GM19468 (cell line): Measurements from ENCODE around the gene HABP2.

Source experiments
- ATAC-seq: cut with Tn5 transposase; IDR thresholded peaks from one replicate; pipeline ENCODE4 v1.9.1; 2021; ENCODE audit warnings: mild to moderate bottlenecking, moderate library complexity, moderate number of reproducible peaks; ENCODE audit not compliant: unreplicated experiment; ENCODE audit errors: extremely low read depth

HABP2 gene

DNA sequence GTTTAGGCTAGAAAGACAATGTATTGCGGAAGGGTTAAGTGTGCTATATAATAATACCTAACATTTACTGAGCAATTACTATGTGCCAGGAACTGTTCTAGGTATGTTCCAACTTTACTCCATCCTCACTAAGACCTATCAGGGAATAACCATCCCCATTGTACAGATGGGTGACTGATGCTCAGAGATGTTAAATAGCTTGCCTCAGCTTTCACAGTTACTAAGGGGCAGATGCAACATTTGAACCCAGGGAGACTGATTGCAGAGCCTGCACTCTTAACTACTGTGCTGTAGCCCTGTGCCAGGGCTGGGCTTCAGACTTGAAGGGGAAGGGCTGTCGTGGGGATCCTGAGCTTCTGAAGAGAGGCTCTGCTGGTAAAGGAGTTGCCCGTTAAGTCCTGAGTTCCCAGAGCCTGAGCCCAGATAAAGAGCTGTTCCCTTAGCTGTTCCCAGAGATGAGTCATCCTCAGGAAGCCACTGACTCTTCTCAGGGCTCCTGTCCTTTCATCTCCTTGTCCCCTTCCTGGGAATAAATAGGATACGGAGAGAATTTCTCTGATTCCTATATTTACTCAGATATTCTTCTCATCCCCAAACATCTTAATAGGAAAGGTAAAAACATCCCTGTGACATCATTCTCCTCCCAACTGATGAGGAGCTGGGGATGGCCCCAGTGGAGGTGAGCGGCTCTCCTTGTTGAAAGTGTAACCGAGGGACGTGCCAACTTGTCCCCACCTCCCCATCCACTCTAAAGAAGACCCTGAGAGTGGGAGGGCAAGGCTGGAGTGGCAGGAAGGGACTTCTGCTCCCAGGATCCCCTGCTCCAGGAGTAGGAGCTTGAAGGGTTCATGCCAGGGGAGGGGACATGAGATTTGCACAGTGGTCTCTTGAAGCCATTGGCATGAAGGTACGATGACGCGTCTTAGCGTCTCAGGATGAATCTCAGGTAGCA lies 28.0 kb upstream of the HABP2 start:
- no peak for ATAC-seq

DNA sequence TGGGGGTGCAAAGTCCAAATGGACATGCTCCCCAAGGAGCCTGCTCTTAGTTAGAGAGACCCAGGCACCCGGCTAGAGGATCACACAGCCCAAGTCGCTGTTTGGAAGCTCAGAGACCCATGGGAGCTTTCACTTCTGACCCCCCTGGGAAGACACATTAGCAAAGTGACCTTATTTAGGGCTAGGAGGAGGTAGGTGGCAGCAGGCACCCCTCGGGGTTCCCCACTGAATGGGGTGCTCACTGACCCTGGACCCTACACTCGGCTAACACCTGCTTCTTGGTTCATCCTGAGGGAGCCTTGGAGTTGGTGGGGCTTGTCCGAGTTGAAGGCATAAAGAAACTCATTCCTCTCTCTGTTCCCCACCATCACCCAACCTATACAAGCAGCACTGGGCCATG lies 27.1 kb upstream of the HABP2 start:
- ATAC-seq: no peak

DNA sequence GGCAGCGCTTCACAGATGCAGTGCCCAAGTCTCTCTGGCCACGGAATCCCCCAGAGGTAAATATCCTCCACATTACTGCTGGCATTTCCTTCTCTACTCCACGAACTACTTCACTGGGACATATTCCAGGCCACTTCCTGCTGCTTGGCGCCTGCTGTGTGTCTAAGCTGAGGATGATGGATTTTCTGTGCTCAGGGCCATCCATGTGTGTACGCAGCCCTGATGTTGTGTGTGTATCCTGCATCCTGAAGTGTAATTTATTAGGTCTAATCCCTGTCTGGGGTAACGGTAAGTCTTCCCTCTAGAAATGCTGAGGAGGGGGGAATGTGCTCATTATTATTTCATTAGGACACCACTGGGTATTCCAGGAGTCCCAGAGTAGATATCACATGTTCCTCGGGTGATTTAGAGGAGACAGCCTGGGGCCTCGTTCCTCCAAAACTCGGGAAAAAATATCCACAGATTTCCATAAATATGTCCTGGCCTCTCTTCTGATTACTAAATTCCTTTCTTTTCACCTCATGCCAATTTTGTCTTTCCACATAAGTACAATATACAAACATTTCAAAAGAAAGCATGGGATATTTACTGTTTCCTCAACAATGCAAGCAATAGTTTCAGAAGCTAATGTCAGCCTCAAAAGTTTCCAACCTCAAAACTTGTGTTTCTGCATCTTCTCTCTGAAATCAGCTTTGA lies 25.5 kb upstream of the HABP2 start:
- no peak for ATAC-seq

DNA sequence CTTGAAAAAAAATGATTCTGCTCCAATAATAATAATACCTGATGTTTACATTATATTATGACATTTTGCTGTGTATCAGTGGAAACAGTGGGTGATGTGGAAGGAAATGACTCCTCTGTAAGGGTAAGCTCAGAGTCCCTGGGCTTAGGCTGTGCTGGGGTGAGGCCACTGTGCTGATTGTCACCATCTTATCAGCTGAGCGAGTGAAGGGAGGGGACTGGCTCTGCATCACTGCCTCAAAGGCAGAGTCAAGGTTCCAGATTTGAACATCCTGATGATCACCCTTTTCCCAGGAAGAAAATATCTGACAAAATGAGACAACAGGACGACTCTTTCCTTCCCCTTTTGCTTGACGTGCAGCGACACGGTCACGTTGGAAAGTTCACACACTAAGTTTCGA lies 24.0 kb upstream of the HABP2 start:
- no peak for ATAC-seq

DNA sequence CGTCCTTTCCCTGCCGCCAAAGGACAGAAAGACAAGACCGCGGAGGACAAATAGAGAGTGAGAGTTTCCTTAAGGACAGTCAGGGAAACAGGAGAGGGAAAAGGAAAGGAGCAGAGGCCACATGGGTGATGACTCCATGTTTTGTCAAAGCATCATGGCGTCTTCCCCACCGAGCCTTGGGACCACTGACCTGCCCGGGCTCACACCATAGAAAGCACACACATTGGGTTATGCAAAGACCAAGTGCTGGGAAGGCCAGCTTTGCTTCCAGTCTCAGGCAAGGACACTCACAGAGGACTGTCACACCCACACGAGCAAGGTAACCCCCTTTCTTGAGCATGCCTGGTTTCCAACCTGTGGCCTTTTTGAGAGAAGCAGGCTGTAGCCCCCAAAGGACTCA lies 23.3 kb upstream of the HABP2 start:
- no peak for ATAC-seq

DNA sequence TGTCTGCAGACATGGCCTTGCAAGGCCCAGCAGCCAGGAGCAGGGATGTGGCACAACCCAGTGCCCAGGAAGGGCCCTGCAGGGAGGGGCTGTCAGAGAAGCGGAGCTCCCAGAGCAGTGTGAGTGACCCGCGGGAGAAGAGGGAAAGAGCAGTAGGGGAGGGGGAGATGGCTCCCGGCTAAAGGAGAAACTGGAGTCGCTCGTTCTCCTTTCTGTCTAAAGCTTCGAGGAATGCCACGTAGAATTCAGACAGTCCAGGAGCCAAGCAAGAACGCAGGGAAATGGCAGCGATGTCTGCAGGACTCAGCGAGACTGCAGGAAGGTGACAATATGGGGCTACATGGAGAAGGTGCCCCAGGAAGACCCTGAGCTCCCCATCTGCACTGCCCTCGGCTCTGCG lies 22.4 kb upstream of the HABP2 start:
- ATAC-seq: no peak

DNA sequence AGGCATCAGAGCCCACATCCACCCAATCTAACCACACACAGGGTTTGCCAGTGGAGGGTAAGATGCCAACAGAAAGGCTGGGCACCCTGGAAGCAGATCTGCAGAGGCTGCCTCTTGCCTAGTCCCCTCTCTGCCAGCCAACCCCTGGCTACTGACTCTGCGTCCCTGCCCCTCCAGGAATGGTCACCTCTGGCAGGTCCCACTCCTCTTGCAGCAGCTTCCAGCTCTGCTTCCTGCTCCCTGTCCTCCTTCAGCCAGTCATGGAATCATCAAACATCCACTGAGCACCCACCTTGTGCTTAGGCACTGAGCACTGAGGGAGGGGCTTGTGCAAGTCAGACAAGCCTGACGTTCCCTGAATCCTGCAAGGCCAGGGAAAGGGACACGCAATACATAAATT lies 20.1 kb upstream of the HABP2 start:
- ATAC-seq: no peak

DNA sequence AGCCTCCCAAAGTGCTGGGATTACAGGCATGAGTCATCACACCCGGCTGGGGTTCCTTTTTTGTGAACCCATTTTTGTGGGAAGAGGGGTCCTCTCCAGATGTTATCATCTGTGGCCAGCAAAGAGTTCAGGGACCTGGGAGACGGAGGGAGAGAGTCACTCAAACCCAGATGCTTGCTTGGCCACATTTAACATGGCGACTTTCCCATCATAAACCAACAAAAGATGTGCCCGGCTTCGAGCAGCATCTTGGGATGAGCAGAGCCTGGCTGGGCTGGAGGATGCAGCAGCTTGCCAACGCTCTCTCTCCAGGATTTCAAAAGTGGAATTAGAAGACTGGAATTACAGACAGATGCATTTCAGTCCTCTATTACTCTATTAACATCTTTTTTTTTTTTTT lies 19.1 kb upstream of the HABP2 start:
- ATAC-seq: no peak

DNA sequence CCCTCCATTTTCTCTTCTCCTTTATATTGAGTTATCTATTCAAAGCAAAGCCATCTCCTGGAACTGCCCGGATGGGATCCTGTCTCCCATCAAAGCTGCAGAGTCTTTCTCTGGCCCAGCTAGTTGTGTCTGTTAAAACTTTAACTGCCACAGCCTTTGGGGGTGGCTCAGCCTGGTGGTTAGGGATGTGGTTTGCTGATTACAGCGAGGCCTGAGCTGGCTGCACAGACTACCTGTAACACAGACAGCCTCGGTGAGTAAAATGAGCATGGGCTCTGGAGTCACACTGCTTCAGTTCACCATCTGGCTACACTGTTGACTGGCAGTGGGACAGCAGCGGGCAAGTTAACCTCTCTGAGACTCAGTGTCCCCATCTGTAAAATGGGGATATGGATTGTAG lies 18.4 kb upstream of the HABP2 start:
- ATAC-seq: no peak

DNA sequence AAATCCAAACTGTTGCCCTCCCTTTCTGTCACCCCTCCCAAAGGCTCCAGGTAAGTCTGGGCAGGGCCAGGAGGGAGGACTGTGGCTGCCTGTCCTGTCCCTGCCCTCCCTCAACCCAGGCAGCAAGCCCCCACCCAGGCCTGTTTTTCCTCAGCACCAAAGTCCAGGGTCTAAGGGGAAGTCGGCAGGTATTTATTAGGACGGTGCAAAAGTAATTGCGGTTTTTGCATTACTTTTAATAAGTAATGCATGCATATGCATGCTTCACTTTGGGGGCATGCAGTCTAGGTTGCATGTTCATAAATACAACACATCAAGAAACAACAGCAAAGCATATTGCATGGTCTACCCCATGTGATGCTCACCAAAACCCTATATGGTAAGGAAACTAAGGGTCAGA lies 15.2 kb upstream of the HABP2 start:
- no peak for ATAC-seq

DNA sequence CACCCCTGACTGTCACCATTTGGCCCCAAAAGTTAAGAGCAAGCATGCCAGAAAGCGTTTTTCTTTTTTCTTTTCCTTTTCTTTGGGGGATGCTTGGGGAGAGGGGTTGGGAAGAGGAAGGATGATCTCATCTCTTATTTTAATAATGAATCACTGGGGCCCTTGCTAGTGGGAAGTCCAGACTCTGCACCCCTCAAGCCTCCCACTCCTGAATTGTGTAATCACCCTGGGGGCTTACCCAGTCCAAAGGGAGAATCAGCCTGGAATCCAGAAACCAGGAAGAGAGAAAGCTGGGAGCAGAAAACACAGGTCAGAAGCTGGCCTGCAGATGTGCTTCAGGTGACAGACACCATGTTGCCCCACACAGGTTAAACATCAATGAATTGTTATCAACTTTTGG lies 14.7 kb upstream of the HABP2 start:
- ATAC-seq: no peak

DNA sequence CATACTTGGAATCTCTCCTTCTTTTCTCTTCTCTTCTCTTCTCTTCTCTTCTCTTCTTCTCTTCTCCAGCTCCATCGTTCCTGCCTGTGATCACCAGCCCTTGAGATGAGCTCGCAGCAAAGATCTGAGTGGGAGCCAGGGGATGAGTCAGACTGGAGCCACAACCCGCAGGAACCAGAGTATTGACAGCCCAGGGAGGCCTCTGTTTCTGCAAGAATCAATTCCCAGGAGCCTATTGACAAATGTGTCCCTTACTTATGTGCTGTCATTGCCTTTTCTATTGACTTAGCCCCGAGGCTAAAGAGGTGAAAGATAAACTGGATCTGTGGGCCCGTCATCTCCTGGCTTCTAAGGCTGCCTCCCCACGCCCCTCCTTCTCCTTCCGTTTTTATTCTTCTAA lies 13.1 kb upstream of the HABP2 start:
- no peak for ATAC-seq

DNA sequence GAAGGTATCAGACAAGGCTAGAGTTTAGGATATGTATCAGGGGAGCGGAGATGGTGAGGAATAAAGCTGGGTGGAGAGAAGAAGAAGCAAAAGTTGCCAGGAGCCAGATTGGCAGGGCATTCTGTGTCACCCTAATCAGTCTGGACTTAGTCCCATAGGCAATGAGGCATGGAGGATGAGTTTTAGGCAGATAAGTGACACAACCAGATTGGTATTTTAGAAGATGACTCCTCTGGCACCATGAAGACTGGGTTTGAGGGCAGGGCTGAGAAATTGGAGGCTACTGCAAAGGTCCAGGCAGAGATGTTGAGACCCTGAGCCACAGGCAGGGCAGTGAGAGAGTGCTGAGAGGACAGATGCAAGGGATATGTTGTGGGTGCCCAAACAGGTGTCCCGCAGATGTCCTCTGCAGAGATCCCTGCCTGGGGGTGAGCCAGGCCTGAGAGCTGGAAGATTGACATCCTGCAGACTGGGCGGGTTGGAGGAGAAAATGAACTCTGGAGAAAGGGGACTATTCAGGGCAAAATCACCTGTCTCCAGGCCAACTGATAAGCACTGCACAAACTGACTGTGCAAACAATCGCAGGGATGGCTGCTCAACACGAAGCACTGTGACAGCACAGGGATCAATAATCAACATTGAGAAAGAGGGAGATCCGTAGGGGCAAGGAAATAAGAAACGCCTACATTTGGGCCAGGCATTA lies 11.9 kb upstream of the HABP2 start:
- ATAC-seq: no peak

DNA sequence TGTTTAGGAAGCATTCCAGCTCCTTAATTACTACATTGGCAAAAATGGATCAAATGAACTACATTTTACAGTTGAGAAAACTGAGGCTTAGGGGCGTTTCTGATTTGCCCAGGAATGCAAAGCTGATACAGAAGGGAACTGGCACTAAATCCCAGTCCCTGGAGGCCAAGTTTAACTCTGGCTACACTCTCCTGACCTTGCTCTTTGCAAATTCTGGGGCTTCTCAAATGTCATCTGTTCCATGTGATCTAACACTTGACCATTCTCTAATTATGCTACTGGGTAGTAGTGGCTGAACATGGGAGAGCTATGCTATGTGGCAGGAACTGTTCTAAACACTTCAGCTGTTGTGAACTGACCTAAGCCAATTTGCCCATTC lies 11.3 kb upstream of the HABP2 start:
- ATAC-seq: no peak

DNA sequence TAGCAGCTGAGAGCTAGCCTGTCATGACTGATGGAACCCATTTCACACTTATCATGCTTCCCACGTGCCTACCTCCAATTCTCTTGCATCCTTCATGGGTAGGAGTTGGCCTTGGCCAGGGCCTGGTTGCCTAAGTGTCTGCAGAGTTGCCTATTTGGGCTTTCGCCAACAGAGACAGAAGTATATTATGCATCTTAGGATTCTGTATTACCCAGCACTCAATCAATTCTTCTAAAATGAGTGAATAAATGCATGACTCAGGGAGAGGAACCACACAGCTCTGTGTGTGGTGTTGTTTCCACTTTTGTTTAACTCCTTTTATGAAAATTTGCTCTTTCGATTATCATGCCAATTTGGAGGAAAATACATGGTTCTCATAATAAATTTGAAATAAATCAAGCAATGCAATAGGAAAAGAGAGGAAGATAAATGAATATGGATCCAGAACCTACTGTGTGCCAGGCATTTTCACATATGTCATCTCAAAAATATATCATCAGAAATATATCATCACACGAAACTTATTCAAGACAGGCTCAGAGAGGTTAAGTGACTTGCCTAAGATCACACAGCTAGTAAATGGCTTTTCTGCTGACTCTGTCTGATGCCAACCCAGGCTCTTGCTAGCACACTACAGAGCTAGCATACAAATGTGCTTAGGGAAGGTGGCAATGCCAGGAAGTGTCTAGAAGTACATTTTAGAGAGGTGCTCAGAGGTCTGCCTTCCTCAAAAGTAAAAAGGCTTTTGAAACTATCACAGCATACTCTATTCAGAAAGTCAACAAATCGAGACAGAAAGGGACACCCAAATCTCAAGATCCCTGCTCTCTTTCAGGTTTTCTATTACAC lies 9.5 kb upstream of the HABP2 start:
- no peak for ATAC-seq

DNA sequence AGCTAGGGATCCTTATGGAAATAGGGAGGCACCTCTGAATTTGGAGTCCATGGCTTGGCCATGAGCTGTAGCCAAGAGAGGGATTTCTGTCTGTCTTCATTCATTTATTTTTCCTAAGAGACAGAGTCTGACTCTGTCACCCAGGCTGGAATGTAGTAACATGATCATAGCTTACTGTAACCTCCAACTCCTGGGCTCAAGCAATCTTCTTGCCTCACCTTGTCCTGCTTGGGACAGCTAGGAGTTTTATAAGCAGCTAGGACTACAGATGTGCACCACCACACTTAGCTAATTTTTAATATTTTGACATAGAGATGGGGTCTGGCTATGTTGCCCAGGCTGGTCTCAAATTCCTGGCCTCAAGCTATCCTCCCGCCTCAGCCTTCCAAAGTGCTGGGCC lies 8.5 kb upstream of the HABP2 start:
- ATAC-seq: no peak

DNA sequence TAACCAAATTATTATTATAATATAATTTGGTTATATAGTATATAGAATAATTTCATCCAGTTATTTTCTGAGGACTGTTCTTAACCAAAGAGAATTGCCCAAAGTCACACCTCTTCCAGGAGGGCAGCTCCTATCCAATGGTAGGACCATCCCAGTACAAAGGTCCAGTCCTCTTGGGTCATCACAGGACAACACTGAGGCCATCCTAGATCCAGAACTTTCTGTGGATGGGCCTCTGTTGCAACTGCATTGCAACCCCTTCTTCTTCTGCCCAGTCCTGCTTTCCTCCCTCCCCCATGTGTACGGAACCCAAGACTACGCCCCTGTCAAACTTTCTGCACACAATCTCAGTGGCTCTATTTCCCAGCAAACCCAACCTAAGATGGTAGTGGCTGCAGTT lies 5.4 kb upstream of the HABP2 start:
- ATAC-seq: no peak

DNA sequence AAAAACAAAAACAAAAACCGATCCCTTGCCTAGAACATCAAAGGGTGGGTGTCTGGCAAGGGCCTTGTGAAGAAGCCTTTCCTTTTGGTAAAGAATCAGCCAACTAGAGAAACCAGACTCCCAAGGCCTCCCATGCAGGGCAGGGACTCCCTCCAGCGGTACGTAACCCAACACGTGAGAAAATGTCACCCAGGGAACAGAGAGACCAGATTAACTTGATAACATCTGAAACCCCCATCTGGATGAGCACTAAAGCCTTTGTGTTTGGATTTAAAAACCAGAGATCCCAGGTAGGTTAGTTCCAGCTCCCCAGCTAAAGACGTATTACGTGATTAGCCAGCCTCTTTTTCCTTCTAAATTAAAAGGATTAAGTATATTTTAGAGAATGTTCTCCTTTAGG lies 3.0 kb upstream of the HABP2 start:
- no peak for ATAC-seq

DNA sequence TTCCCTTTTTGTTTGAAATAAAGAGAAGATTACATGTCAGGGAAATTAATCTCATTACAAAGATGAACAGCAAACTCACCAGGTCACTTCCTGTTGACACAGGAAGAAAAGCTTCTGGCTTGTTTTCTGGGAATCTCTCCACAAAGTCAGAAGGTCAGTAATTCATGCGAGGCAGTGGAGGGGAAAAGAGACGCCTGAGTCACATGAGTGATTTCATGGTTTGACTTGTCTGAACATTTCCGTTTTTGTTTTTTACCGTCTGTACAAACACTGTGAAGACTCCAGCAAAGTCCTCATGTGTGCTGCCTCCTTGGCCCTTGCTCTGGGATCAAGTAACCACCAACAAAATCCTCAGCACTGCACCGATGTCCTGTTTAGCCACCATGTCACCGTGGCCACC lies 2.5 kb upstream of the HABP2 start:
- ATAC-seq: no peak

DNA sequence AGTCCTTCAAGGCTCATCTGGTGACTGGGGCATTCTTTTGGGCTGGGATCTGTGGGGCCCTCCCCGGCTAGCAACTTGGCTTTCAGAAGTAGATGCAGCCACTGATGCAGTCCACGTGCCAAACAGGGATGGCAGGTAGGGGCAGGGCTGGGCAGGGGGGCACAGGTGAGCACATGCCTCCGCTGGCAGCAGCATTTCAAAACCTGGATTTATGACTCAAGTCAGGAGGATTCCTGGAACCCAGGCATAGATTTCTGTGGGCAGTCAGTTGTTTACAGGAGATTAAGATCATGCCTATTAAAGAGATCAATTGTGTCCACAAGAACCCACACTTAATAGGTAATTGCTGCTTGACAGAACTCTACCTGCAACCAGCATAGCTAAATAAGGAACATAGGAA lies 839 bp upstream of the HABP2 start:
- ATAC-seq: no peak
